Adrenal gland (tissue), 5 donors: ENCODE results near the gene ADAMTS17.

ENCODE experiments used
- CTCF ChIP-seq, 6 experiments: fragments of 450-650 bp in 4 of 6; fragments of 200-600 bp in 2 of 6; sonication (generic) in 1 of 6; IDR thresholded peaks; 1 replicate in 5 of 6; 2 replicates in 1 of 6; pipeline versions ENCODE4 v1.5.1 to v1.8.0; 2016 to 2021; ENCODE audit warnings: antibody characterized with exemption in 6 of 6, mild to moderate bottlenecking in 2 of 6, moderate library complexity in 1 of 6
- POLR2A ChIP-seq, 2 donors: fragments of 450-650 bp; IDR thresholded peaks; one replicate each; pipeline ENCODE4 v1.6.1; 2017; ENCODE audit warnings: antibody characterized with exemption in 2 of 2, mild to moderate bottlenecking in 2 of 2, moderate library complexity in 1 of 2
- donor health status: DM: no; HTN: no; CAD: no.

- TF ChIP-seq CTCF (IDR thresholded peaks at IDR 0.05) (no peak), POLR2A (IDR thresholded peaks at IDR 0.05) (no peak)
Observed at GRCh38 chr15:100332721-100333120, 9.1 kb downstream of the ADAMTS17 start.
